Panc1 (cell line): Measurements from ENCODE around the gene IL13RA1. TPM values are rescaled to one million over a fixed set of nuclear protein-coding genes. Genes with fewer than 3 reads are reported as not detected.

Source experiments
- ATAC-seq: fragments of 200-7000 bp; cut with Tn5 transposase; 2 replicates; pipeline ENCODE4 v1.9.1; 2020; ENCODE audit warnings: mild to moderate bottlenecking, moderate library complexity
- BruUV-seq: library from RNA; stranded (reverse); fragments of 400-500 nt; replicated peaks from 2 replicates; lab custom pipeline; 2021; lab: Mats Ljungman, UMichigan
- CTCF ChIA-PET: fragments of 300-600 bp; sonication (Branson Sonifier 250); formaldehyde crosslinking; loops from one replicate; lab custom pipeline; 2022; ENCODE audit warnings: antibody characterized with exemption; lab: Charles Lee
- POLR2A ChIA-PET: fragments of 300-600 bp; sonication (Branson Sonifier 250); formaldehyde crosslinking; loops from one replicate; lab custom pipeline; 2022; ENCODE audit warnings: antibody characterized with exemption; lab: Charles Lee
- DNase-seq: peaks from one replicate; pipeline ENCODE4 v3.0.0-alpha.2; 2010; ENCODE audit warnings: low read depth, low spot score
- H3K27ac ChIP-seq: 2 replicates; pipeline ENCODE4 v1.5.1; 2011; ENCODE audit warnings: mild to moderate bottlenecking, low read length, inconsistent platforms
- H3K27me3 ChIP-seq: fragments of 200-500 bp; sonication (Bioruptor generic); 2 replicates; pipeline ENCODE4 v1.6.0; 2014; ENCODE audit warnings: low read length, inconsistent platforms; ENCODE audit not compliant: control insufficient read depth, insufficient read depth
- H3K36me3 ChIP-seq: fragments of 200-500 bp; sonication (Bioruptor generic); 2 replicates; pipeline ENCODE4 v1.5.1; 2014; ENCODE audit warnings: inconsistent platforms, mild to moderate bottlenecking, low read length, moderate library complexity; ENCODE audit not compliant: control insufficient read depth, insufficient read depth
- H3K4me1 ChIP-seq: 2 replicates; pipeline ENCODE4 v1.5.1; 2011; ENCODE audit warnings: inconsistent platforms, mild to moderate bottlenecking, low read length, moderate library complexity; ENCODE audit not compliant: control insufficient read depth, insufficient read depth
- H3K4me3 ChIP-seq, 2 experiments: 2 replicates each; pipeline ENCODE4 v1.5.1; 2011 to 2012; ENCODE audit warnings: low read depth in 2 of 2, low read length in 2 of 2, mild to moderate bottlenecking in 2 of 2, inconsistent platforms in 1 of 2, moderate library complexity in 1 of 2
- H3K9me3 ChIP-seq: fragments of 200-500 bp; sonication (Bioruptor generic); 2 replicates; pipeline ENCODE4 v1.5.1; 2014; ENCODE audit warnings: low read depth, mild to moderate bottlenecking, inconsistent platforms, low read length, moderate library complexity; ENCODE audit not compliant: control insufficient read depth, insufficient read depth
- CTCF ChIP-seq: fragments of 450-650 bp; IDR thresholded peaks from 2 replicates; pipeline ENCODE4 v1.5.1; 2017; ENCODE audit warnings: mild to moderate bottlenecking
- POLR2AphosphoS5 ChIP-seq: IDR thresholded peaks from 2 replicates; pipeline ENCODE4 v1.6.1; 2012; ENCODE audit warnings: mild to moderate bottlenecking, low read depth, low read length, moderate library complexity
- REST ChIP-seq, 2 experiments: IDR thresholded peaks; 2 replicates each; pipeline ENCODE4 v1.6.1; 2011 to 2012; ENCODE audit warnings: low read depth in 2 of 2, control low read depth in 1 of 2, low read length in 1 of 2, mild to moderate bottlenecking in 1 of 2, moderate library complexity in 1 of 2; ENCODE audit not compliant: insufficient read depth in 1 of 2
- SIN3A ChIP-seq: IDR thresholded peaks from 2 replicates; pipeline ENCODE4 v1.6.1; 2012; ENCODE audit warnings: low read depth, mild to moderate bottlenecking, low read length, moderate library complexity, borderline replicate concordance; ENCODE audit not compliant: insufficient read depth
- TCF7L2 ChIP-seq: IDR thresholded peaks from 2 replicates; pipeline ENCODE4 v1.6.1; 2011; ENCODE audit warnings: mild to moderate bottlenecking, low read depth, low read length, inconsistent platforms
- in situ Hi-C: cut with HindIII; loops from 2 replicates; pipeline ENCODE4 v1.10.0; 2016; ENCODE audit warnings: low sequenced_read_pairs, low pct_unique_long_range_greater_than_20kb
- intact Hi-C: fragments of 100-400 bp; cut with micrococcal nuclease; formaldehyde crosslinking; loops from one replicate; pipeline ENCODE4 v1.10.0; 2022; ENCODE audit not compliant: unreplicated experiment
- total RNA-seq: library from RNA; stranded (reverse); gene quantifications from one replicate; pipeline ENCODE4 v1.2.1, GENCODE V29; 2021; ENCODE audit not compliant: unreplicated experiment

The IL13RA1 gene
- total RNA-seq, 1 experiment from 2014 or later: 191 TPM

DNA sequence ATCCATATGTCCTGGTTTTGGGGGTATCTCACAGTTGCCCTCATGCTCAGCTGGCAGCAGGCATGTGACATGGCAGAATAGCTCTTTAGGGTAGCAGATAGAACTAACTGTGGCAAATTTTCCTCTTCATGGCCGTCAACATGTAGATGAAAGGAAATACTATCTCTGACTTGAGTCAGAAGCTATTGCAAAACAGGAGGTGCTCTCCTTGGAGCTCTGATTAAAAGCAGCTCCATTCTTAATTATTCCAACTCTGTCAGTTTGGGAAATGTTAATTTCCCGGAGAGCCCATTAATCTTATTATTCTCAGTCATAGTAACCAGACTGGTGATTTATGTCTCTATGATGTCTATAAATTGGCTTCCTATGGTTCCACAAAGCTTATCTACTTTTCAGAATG lies 18.2 kb downstream of the IL13RA1 start:
- no peak for TF ChIP-seq TCF7L2
- no peak for TF ChIP-seq REST (IDR thresholded peaks at IDR 0.05; ENCODE audit: insufficient read depth in 1 of 2, low read depth in 2 of 2, low read length in 1 of 2)
- no peak for TF ChIP-seq SIN3A
- TF ChIP-seq POLR2AphosphoS5: no peak
- TF ChIP-seq CTCF: no peak
- ChIA-PET POLR2A (interaction anchor here (1.2 kb wide), 1 partner anchor 305 kb away, joined by 3 read pairs; no protein-coding TSS in a partner anchor), CTCF (interaction anchor here (0.6 kb wide), 1 partner anchor 36 kb away, joined by 3 read pairs; no protein-coding TSS in a partner anchor)
- H3K27ac ChIP-seq: no peak overlapping the region
- H3K9me3 ChIP-seq: no peaks in the 10 kb centered on the region
- H3K4me1 ChIP-seq: no peaks in the 10 kb centered on the region
- no TSS peak for BruUV-seq
- peaks cover 20% of the 10 kb centered on the region for H3K36me3 ChIP-seq
- intact Hi-C loops: no loop called here
- no peaks in the 10 kb centered on the region for H3K27me3 ChIP-seq
- ATAC-seq (no peak), DNase-seq (no peak)
- in situ Hi-C loops: no loop called here
- no peak overlapping the region for H3K4me3 ChIP-seq

GRCh38 chrX:118751950-118752783 lies 24.8 kb downstream of the IL13RA1 start:
- no peak for DNase-seq
- intact Hi-C loops: no loop called here
- ChIA-PET CTCF (interaction anchor here (0.7 kb wide), 1 partner anchor 12 kb away, joined by 10 read pairs; no protein-coding TSS in a partner anchor), POLR2A (no interaction called here)
- H3K4me1 ChIP-seq: no peaks in the 10 kb centered on the region
- no peak overlapping the region for H3K27ac ChIP-seq
- H3K36me3 ChIP-seq: peaks cover 19% of the 10 kb centered on the region
- no peaks in the 10 kb centered on the region for H3K27me3 ChIP-seq
- no TSS peak for BruUV-seq
- in situ Hi-C loops: no loop called here
- TF ChIP-seq TCF7L2: no peak
- no peak for TF ChIP-seq CTCF
- no peak for TF ChIP-seq POLR2AphosphoS5
- no peak for TF ChIP-seq SIN3A
- TF ChIP-seq REST (IDR thresholded peaks at IDR 0.05; ENCODE audit: insufficient read depth in 1 of 2, low read depth in 2 of 2, low read length in 1 of 2): no peak
- no peak overlapping the region for H3K4me3 ChIP-seq
- no peaks in the 10 kb centered on the region for H3K9me3 ChIP-seq
- no peak for ATAC-seq
